Upper lobe of left lung (tissue), 6 donors: ENCODE data around the gene KLHL33. TPM values are rescaled to one million over a fixed set of nuclear protein-coding genes. Genes with fewer than 3 reads are reported as not detected.

Experiments
- ATAC-seq, 2 donors: fragments of 200-7000 bp; cut with Tn5 transposase; one replicate each; pipeline ENCODE4 v1.9.1; 2022; ENCODE audit warnings: mild to moderate bottlenecking in 2 of 2, moderate library complexity in 2 of 2; ENCODE audit not compliant: low FRiP score in 2 of 2
- DNase-seq, 2 donors: peaks; one replicate each; pipeline ENCODE4 v3.0.0-alpha.2; 2019 to 2020
- H3K27ac ChIP-seq, 4 donors: fragments of 200-600 bp; sonication (generic); one replicate each; pipeline ENCODE4 v1.5.1; 2016 to 2019
- H3K27me3 ChIP-seq, 4 donors: fragments of 200-600 bp; sonication (generic); one replicate each; pipeline ENCODE4 v1.5.1; 2017 to 2019
- H3K36me3 ChIP-seq, 4 donors: fragments of 200-600 bp; sonication (generic); one replicate each; pipeline ENCODE4 v1.5.1; 2016 to 2019
- H3K4me1 ChIP-seq, 4 donors: fragments of 200-600 bp; sonication (generic); one replicate each; pipeline ENCODE4 v1.5.1; 2018 to 2019
- H3K4me3 ChIP-seq, 4 donors: fragments of 200-600 bp; sonication (generic); one replicate each; pipeline ENCODE4 v1.5.1; 2017 to 2019; ENCODE audit warnings: mild to moderate bottlenecking in 2 of 4, moderate library complexity in 1 of 4
- H3K9me3 ChIP-seq, 4 donors: fragments of 200-600 bp; sonication (generic); one replicate each; pipeline ENCODE4 v1.5.1; 2018 to 2019
- EP300 ChIP-seq, 4 donors: sonication (generic); formaldehyde crosslinking; IDR thresholded peaks; one replicate each; pipeline ENCODE4 v1.5.1; 2017; ENCODE audit warnings: antibody characterized with exemption in 4 of 4, control low read depth in 2 of 4
- POLR2A ChIP-seq, 4 donors: fragments of 450-650 bp; IDR thresholded peaks; one replicate each; pipeline ENCODE4 v1.5.1; 2016 to 2017; ENCODE audit warnings: antibody characterized with exemption in 4 of 4, mild to moderate bottlenecking in 2 of 4
- POLR2AphosphoS5 ChIP-seq, 2 donors: sonication (generic); formaldehyde crosslinking; IDR thresholded peaks; one replicate each; pipeline ENCODE4 v1.5.1; 2017; ENCODE audit warnings: antibody characterized with exemption in 2 of 2
- WGBS, 2 donors: methylation state at CpG; one replicate each; pipeline ENCODE4 v1.1.5; 2017 to 2018; 5-methylcytosine and 5-hydroxymethylcytosine counted together
- total RNA-seq, 6 donors: library from RNA; depleted of rRNA in 4 of 6; stranded (reverse); fragments of >200 nt in 4 of 6; gene quantifications; one replicate each; pipeline versions ENCODE4 v1.1.0 to v1.2.1, GENCODE V29; 2016 to 2021
- TF ChIP-seq, protein P1 (sequence below), 6 experiments: fragments of 450-650 bp in 4 of 6; fragments of 200-600 bp in 2 of 6; sonication (generic) in 2 of 6; IDR thresholded peaks; one replicate each; pipeline ENCODE4 v1.5.1; 2016 to 2019; ENCODE audit warnings: antibody characterized with exemption in 6 of 6
- donor health status: DM: no; HTN: no; CAD: no; lungs with moderate emphysema.
- donor health status: DM: no; HTN: yes; CAD: no; lungs with severe emphysema.

The KLHL33 gene
- total RNA-seq, 6 donors from 2014 or later = 0.22 to 0.60 (median 0.24) TPM; not detected in 3

DNA sequence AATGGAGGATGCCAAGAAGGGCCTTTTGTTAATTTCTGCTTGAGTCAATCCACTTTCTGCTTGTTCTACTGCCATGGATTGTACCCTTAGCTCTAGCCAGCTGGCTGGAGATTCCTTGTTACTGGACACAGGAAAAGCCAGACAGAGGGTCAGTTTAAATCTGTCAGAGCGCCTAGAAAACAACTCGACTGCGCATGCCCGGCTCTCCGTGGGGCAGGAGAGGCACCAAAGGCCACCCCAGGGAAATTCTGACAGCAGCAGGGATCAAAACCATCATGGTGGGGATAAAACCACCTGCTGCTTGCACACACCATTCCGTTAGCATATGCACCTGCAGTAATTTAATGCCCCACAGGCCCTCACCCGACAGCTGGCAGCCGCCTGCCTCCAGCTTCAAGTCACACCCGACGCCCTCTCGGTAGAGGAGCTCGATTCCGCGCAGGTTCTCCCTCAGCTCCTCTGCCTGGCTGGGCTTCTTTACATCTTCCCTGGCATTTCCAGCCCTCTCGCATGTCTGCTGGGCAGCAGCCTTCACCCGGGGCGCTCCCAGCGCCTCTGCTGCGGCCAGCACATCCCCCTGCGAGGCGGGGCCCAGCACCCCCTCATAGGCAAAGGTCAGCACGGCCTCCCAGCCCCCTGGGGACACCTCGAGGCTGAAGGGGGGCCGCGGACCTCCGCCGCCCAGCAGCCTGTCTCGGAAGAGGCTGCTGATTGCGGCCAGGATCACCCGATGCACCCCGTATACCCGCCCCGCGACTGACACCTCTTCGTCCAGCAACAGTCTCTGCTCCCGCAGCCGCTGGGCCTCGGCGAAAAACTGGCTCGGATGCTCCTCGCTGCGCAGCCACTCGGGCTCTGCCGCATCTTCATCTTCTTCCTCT lies 1.0 kb downstream of the KLHL33 start:
- no peaks in the 10 kb centered on the region for H3K9me3 ChIP-seq
- TF ChIP-seq, protein P1, sequence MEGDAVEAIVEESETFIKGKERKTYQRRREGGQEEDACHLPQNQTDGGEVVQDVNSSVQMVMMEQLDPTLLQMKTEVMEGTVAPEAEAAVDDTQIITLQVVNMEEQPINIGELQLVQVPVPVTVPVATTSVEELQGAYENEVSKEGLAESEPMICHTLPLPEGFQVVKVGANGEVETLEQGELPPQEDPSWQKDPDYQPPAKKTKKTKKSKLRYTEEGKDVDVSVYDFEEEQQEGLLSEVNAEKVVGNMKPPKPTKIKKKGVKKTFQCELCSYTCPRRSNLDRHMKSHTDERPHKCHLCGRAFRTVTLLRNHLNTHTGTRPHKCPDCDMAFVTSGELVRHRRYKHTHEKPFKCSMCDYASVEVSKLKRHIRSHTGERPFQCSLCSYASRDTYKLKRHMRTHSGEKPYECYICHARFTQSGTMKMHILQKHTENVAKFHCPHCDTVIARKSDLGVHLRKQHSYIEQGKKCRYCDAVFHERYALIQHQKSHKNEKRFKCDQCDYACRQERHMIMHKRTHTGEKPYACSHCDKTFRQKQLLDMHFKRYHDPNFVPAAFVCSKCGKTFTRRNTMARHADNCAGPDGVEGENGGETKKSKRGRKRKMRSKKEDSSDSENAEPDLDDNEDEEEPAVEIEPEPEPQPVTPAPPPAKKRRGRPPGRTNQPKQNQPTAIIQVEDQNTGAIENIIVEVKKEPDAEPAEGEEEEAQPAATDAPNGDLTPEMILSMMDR (IDR thresholded peaks at IDR 0.05) = no peak
- TF ChIP-seq EP300 (IDR thresholded peaks at IDR 0.05) (no peak), POLR2AphosphoS5 (IDR thresholded peaks at IDR 0.05) (peak in 1 of 2 donors; percentile 15), POLR2A (IDR thresholded peaks at IDR 0.05) (no peak)
- peak overlapping the region; percentile 1 to 50 (median 30) for H3K27ac ChIP-seq
- peaks cover 0 to 6% (median 0%) of the 10 kb centered on the region in 4 donors for H3K4me1 ChIP-seq
- H3K36me3 ChIP-seq = no peaks in the 10 kb centered on the region
- WGBS, 2 donors = 41 to 42% methylated on average over 24 to 34 of the region's 44 CpGs
- DNase-seq (peak in 1 of 2 donors; percentile 78), ATAC-seq (peak; percentile 5 to 41)
- H3K4me3 ChIP-seq = peak overlapping the region in 3 of 4 donors; percentile 20 to 33 (median 29)
- no peaks in the 10 kb centered on the region for H3K27me3 ChIP-seq

DNA sequence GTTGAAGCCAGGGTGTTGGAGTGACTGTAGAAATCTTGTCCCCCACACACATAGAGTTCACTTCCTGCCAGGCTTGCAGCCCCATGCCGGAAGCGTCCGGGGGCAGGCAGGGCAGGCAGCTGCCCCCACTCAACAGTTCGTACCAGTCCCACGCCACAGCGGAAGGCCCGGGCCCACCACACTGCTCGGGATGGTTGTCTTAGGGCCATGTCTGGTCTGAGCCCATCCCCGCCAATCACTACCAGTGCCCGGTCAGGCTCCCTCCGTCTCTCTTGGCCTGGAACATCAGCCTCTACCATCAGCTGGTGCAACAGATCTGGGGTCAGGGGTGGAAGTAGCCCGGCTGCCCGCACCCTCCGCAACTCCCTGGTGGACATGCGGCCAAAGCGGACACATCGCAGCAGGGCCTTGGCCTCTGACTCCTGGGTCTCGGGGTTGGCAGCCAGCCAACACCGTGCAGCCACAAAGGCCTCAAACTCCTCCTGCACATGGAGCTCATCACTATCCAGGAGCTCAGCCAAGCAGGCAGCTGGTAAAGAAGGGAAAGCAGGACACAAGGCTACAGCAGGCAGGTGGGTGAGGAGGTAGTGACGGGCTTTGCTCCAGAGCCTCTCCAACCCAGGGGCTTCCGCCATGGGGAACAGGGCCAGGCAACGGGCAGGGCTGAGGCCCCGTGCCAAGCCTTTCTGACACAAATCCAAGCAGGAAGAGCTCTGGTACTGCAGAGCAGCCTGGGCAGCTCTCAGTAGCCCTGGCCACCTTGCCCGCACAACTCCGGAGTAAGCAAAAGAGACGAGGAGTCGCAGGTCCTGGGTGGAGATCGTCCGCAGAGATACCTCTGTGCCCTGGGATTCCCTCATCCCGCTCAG lies 5.9 kb downstream of the KLHL33 start:
- no peaks in the 10 kb centered on the region for H3K27me3 ChIP-seq
- ATAC-seq = peak; percentile 9 to 24
- peak; percentile 51 to 65 for DNase-seq
- WGBS, 2 donors = 64 to 77% methylated on average over 7 to 23 of the region's 30 CpGs
- H3K4me3 ChIP-seq = no peak overlapping the region
- H3K36me3 ChIP-seq = no peaks in the 10 kb centered on the region
- TF ChIP-seq, protein P1 (IDR thresholded peaks at IDR 0.05) = no peak
- TF ChIP-seq EP300 (IDR thresholded peaks at IDR 0.05) = no peak
- TF ChIP-seq POLR2AphosphoS5 (IDR thresholded peaks at IDR 0.05) = no peak
- TF ChIP-seq POLR2A (IDR thresholded peaks at IDR 0.05) = no peak
- no peaks in the 10 kb centered on the region for H3K9me3 ChIP-seq
- no peak overlapping the region for H3K27ac ChIP-seq
- peaks cover 2 to 24% (median 12%) of the 10 kb centered on the region in 4 donors for H3K4me1 ChIP-seq

DNA sequence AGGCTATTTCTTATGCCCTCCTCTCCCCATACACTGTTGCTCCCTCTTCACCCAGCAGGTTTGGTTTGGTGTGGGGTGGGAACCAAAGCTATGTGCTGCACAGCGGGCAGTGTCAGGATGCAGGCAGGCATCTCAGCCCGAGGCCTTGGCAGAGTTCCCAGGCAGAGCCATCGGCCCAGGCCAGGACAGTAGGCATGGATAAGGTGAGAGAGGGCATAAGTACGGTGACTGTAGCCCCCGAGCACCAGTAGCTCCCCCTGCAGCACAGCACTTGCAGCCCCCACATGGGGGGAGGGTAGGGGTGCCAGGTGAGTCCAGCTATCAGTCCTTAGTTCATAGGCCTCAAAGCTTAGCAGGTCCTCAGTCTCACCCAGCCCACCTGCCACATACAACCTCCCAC lies 7.2 kb downstream of the KLHL33 start:
- Histone ChIP-seq H3K27me3 (no peaks in the 10 kb centered on the region), H3K4me3 (no peak overlapping the region), H3K27ac (no peak overlapping the region), H3K4me1 (peaks cover 2 to 24% (median 12%) of the 10 kb centered on the region in 4 donors), H3K36me3 (no peaks in the 10 kb centered on the region), H3K9me3 (no peaks in the 10 kb centered on the region)
- DNase-seq (no peak), ATAC-seq (peak in 1 of 2 donors; percentile 52)
- WGBS, 2 donors = 57 to 60% methylated on average over 5 of the region's 5 CpGs
- no peak for TF ChIP-seq POLR2A (IDR thresholded peaks at IDR 0.05)
- TF ChIP-seq POLR2AphosphoS5 (IDR thresholded peaks at IDR 0.05) = no peak
- TF ChIP-seq, protein P1 (IDR thresholded peaks at IDR 0.05) = no peak
- TF ChIP-seq EP300 (IDR thresholded peaks at IDR 0.05) = no peak

GRCh38 chr14:20428010-20428365 lies 8.0 kb downstream of the KLHL33 start:
- no peaks in the 10 kb centered on the region for H3K9me3 ChIP-seq
- 74 to 87% methylated on average over 5 of the region's 5 CpGs for WGBS, 2 donors
- H3K4me1 ChIP-seq = peaks cover 2 to 24% (median 12%) of the 10 kb centered on the region in 4 donors
- H3K27ac ChIP-seq = peak overlapping the region in 2 of 4 donors; percentile 35 to 46
- ATAC-seq = no peak
- H3K27me3 ChIP-seq = no peaks in the 10 kb centered on the region
- H3K36me3 ChIP-seq = no peaks in the 10 kb centered on the region
- no peak for TF ChIP-seq POLR2A (IDR thresholded peaks at IDR 0.05)
- TF ChIP-seq EP300 (IDR thresholded peaks at IDR 0.05) = no peak
- TF ChIP-seq POLR2AphosphoS5 (IDR thresholded peaks at IDR 0.05) = no peak
- TF ChIP-seq, protein P1 (IDR thresholded peaks at IDR 0.05) = no peak
- no peak for DNase-seq
- H3K4me3 ChIP-seq = no peak overlapping the region
